A549 (cell line): ENCODE data around the gene S100A9. TPM values are rescaled to one million over a fixed set of nuclear protein-coding genes. Genes with fewer than 3 reads are reported as not detected.

Source experiments
- ATAC-seq, 2 experiments: fragments of 200-7000 bp in 1 of 2; fragments of >200 bp in 1 of 2; cut with Nextera tagmentation in 1 of 2; cut with Tn5 transposase in 1 of 2; 3 replicates each; pipeline versions ENCODE4 v1.8.0 to v1.9.1; 2018 to 2020; ENCODE audit warnings: mild to moderate bottlenecking in 1 of 2, moderate library complexity in 1 of 2
- CTCF ChIA-PET: fragments of 300-600 bp; sonication (Branson Sonifier 250); formaldehyde crosslinking; extraction: SDS; loops from one replicate; lab custom pipeline; 2021; ENCODE audit warnings: antibody characterized with exemption, inconsistent platforms; lab: Yijun Ruan, JAX
- POLR2A ChIA-PET: fragments of 350-600 bp; formaldehyde crosslinking; extraction: SDS; loops from one replicate; lab custom pipeline; 2021; ENCODE audit warnings: antibody characterized with exemption, inconsistent platforms; lab: Yijun Ruan, JAX
- DNase-seq, 2 experiments: peaks; one replicate each; pipeline versions ENCODE4 v3.0.0 to v3.0.0-alpha.2; 2011 to 2016; ENCODE audit warnings: low read depth in 1 of 2, low spot score in 1 of 2
- FAIRE-seq: peaks from 2 replicates; lab custom pipeline; 2011; peaks lifted over from hg19 to GRCh38; lab: Jason Lieb, UNC
- H3K27ac ChIP-seq, 2 experiments: fragments of >200 bp; sonication (Bioruptor Twin); formaldehyde crosslinking; 3 replicates each; pipeline ENCODE4 v1.5.1; 2016 to 2017
- H3K4me1 ChIP-seq: fragments of >200 bp; sonication (Bioruptor Twin); formaldehyde crosslinking; 3 replicates; pipeline ENCODE4 v1.6.1; 2016
- H3K4me2 ChIP-seq: fragments of >200 bp; sonication (Bioruptor Twin); formaldehyde crosslinking; 3 replicates; pipeline ENCODE4 v1.6.1; 2016
- H3K4me3 ChIP-seq: fragments of >200 bp; sonication (Bioruptor Twin); formaldehyde crosslinking; 3 replicates; pipeline ENCODE4 v1.5.1; 2016
- H3K9me3 ChIP-seq: fragments of >200 bp; sonication (Bioruptor Twin); formaldehyde crosslinking; 3 replicates; pipeline ENCODE4 v1.6.1; 2016
- CHD4 ChIP-seq: fragments of 200-600 bp; sonication (generic); IDR thresholded peaks from 2 replicates; pipeline ENCODE4 v1.6.1; 2016; ENCODE audit warnings: antibody characterized with exemption, mild to moderate bottlenecking, borderline replicate concordance
- EHMT2 ChIP-seq: fragments of 200-600 bp; sonication (generic); IDR thresholded peaks from 2 replicates; pipeline ENCODE4 v1.6.1; 2016; ENCODE audit warnings: antibody characterized with exemption, low read depth, mild to moderate bottlenecking, moderate library complexity
- FOSL2 ChIP-seq, 2 experiments: fragments of 450-650 bp in 1 of 2; fragments of >200 bp in 1 of 2; sonication (Bioruptor Twin) in 1 of 2; formaldehyde crosslinking; IDR thresholded peaks; 2 replicates each; pipeline versions ENCODE4 v1.5.0 to v1.6.1; 2016 to 2020; ENCODE audit warnings: mild to moderate bottlenecking in 1 of 2, moderate library complexity in 1 of 2
- HEYL ChIP-seq: fragments of 250-450 bp; sonication (Bioruptor Pico); IDR thresholded peaks from 2 replicates; pipeline ENCODE4 v1.8.0; 2021; ENCODE audit warnings: mild to moderate bottlenecking, moderate library complexity
- JUNB ChIP-seq: fragments of >200 bp; sonication (Bioruptor Twin); formaldehyde crosslinking; IDR thresholded peaks from 2 replicates; pipeline ENCODE4 v1.6.1; 2016
- KDM1A ChIP-seq: fragments of 200-600 bp; sonication (generic); IDR thresholded peaks from 2 replicates; pipeline ENCODE4 v1.6.1; 2016; ENCODE audit warnings: low read depth, mild to moderate bottlenecking
- KDM5A ChIP-seq: fragments of 200-600 bp; sonication (generic); IDR thresholded peaks from 2 replicates; pipeline ENCODE4 v1.6.1; 2016; ENCODE audit warnings: antibody characterized with exemption, mild to moderate bottlenecking
- MAFK ChIP-seq: fragments of 450-650 bp; IDR thresholded peaks from 2 replicates; pipeline ENCODE4 v1.6.1; 2014; ENCODE audit not compliant: partially characterized antibody
- NFE2L2 ChIP-seq: fragments of 150-350 bp; conservative IDR thresholded peaks from 2 replicates; pipeline ENCODE4 v1.6.1; 2014; ENCODE audit warnings: low read length
- RARB ChIP-seq: fragments of 250-450 bp; sonication (Bioruptor Pico); IDR thresholded peaks from 2 replicates; pipeline ENCODE4 v1.8.0; 2021; ENCODE audit warnings: mild to moderate bottlenecking, moderate library complexity
- RNF2 ChIP-seq: fragments of 200-600 bp; sonication (generic); IDR thresholded peaks from 2 replicates; pipeline ENCODE4 v1.6.1; 2016; ENCODE audit warnings: low read depth, mild to moderate bottlenecking, antibody characterized with exemption, moderate library complexity, borderline replicate concordance
- SMC3 ChIP-seq: fragments of >200 bp; sonication (Bioruptor Twin); formaldehyde crosslinking; IDR thresholded peaks from 3 replicates; pipeline ENCODE4 v1.6.1; 2018; ENCODE audit warnings: inconsistent platforms
- TP53 ChIP-seq: fragments of 250-450 bp; sonication (Bioruptor Pico); IDR thresholded peaks from 2 replicates; pipeline ENCODE4 v1.5.0; 2021; ENCODE audit warnings: mild to moderate bottlenecking, moderate library complexity
- ZFP36 ChIP-seq: fragments of 450-650 bp; IDR thresholded peaks from 2 replicates; pipeline ENCODE4 v1.6.1; 2014; ENCODE audit warnings: borderline replicate concordance; ENCODE audit not compliant: partially characterized antibody
- ZNF302 ChIP-seq: fragments of 250-450 bp; sonication (Bioruptor Pico); IDR thresholded peaks from 2 replicates; pipeline ENCODE4 v1.9.0; 2021; ENCODE audit warnings: inconsistent platforms, mild to moderate bottlenecking, moderate library complexity
- WGBS: methylation state at CpG from one replicate; pipeline ENCODE4 v1.1.6; 2017; ENCODE audit errors: missing lambda C conversion rate; 5-methylcytosine and 5-hydroxymethylcytosine counted together
- polyA plus RNA-seq, 4 experiments: library from polyadenylated mRNA; depleted of rRNA in 3 of 4; stranded (reverse); fragments of >200 nt; fragmentation: RNase III in 1 of 4; extraction: RNeasy Plus Mini Kit Qiagen cat#74134 plus additional on column Dnase treatment in 1 of 4; gene quantifications; 2 replicates in 3 of 4; 3 replicates in 1 of 4; pipeline ENCODE4 v1.2.3, GENCODE V29; 2011 to 2017
- TF ChIP-seq, protein P1 (sequence below): fragments of >200 bp; sonication (Bioruptor Twin); formaldehyde crosslinking; IDR thresholded peaks from 3 replicates; pipeline ENCODE4 v1.5.1; 2016
- TF ChIP-seq, protein P2 (sequence below): fragments of 450-650 bp; IDR thresholded peaks from 2 replicates; pipeline ENCODE4 v1.6.1; 2014; ENCODE audit warnings: antibody characterized with exemption
- TF ChIP-seq, protein P3 (sequence below): fragments of >200 bp; sonication (Bioruptor Twin); formaldehyde crosslinking; IDR thresholded peaks from 3 replicates; pipeline ENCODE4 v1.6.1; 2016
- TF ChIP-seq, protein P4 (sequence below): fragments of 250-450 bp; sonication (Bioruptor Pico); IDR thresholded peaks from 2 replicates; pipeline ENCODE4 v1.5.0; 2020; ENCODE audit warnings: low read depth, mild to moderate bottlenecking, moderate library complexity
- TF ChIP-seq, protein P5 (sequence below): fragments of >200 bp; sonication (Bioruptor Twin); formaldehyde crosslinking; IDR thresholded peaks from 2 replicates; pipeline ENCODE4 v1.6.1; 2016

Gene S100A9
- polyA plus RNA-seq, 2 of the 4 experiments (the other 2 are of a cell fraction): 0.90 to 3.1 TPM

DNA sequence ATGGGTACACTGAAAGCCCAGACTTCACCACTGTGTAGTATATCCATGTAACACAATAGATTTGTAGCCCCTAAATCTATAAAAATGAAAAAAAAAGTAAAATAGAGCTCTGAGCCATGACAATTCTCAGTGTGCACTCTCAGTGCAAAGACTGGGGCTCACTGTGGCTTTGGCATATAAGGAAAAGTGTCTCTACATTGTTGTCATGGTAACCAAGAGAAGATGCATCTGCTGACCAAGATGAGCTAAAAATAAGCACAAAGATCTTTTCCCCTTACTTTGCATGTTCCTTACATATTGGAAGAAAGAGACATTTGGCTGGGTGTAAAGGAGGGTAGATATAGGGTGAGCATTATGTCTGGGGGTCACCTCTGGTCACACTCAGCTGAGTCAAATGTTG, 21.0 kb upstream of the S100A9 start:
- Histone ChIP-seq H3K27ac (no peak overlapping the region), H3K9me3 (no peaks in the 10 kb centered on the region), H3K4me1 (no peaks in the 10 kb centered on the region), H3K4me2 (no peak overlapping the region), H3K4me3 (no peak overlapping the region)
- ChIA-PET CTCF (interaction anchor here (0.6 to 3.9 kb wide), 3 partner anchors 16 to 900 kb away, joined by 3 to 21 read pairs (median 5); no protein-coding TSS in a partner anchor), POLR2A (no interaction called here)
- no peak for FAIRE-seq
- TF ChIP-seq RARB (CRISPR knock-in tag) (no peak), SMC3 (no peak), EHMT2 (no peak)
- TF ChIP-seq, protein P1, sequence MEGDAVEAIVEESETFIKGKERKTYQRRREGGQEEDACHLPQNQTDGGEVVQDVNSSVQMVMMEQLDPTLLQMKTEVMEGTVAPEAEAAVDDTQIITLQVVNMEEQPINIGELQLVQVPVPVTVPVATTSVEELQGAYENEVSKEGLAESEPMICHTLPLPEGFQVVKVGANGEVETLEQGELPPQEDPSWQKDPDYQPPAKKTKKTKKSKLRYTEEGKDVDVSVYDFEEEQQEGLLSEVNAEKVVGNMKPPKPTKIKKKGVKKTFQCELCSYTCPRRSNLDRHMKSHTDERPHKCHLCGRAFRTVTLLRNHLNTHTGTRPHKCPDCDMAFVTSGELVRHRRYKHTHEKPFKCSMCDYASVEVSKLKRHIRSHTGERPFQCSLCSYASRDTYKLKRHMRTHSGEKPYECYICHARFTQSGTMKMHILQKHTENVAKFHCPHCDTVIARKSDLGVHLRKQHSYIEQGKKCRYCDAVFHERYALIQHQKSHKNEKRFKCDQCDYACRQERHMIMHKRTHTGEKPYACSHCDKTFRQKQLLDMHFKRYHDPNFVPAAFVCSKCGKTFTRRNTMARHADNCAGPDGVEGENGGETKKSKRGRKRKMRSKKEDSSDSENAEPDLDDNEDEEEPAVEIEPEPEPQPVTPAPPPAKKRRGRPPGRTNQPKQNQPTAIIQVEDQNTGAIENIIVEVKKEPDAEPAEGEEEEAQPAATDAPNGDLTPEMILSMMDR: no peak
- ATAC-seq: no peak
- DNase-seq: no peak

DNA sequence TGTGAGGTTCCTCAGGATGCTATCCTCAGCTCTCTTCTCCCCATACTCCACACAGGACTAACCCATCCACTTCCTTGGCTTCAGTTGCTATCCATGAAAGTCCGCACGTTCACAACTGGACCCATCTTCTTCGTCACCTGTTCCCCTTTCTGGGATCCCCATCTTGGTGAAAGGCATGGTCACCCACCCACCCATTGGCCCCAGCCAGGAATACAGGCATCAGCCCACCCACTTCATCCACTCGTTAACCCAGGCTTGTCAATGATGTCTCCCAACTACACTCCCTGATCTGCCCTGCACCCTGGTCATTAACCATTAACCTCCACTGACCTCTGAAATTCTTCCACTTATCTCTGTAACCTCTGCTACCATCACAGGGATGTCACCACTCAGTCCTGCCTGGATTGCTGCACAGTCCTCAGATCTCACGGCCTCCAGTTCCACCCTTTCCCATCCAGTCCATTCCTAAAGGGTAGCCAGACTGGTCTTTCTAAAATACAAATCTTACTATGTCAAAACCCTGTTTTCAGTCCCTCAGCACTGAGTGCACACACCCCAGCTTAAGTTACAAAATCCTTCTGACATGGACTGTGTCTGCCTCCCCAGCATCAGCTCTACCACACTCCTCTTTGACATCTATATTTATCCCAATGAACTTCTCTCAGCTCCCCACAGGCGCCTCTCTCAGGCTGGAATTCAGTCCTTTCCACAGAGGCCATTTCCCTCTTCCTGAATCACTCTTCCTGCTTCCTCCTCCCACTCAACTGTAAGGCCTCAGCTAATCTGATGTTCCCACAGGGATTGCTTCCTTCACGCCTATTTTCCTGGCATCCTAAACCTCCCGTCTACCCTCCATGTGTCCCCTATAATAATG, 19.4 kb upstream of the S100A9 start:
- Histone ChIP-seq H3K4me3 (no peak overlapping the region), H3K4me2 (no peak overlapping the region), H3K9me3 (no peaks in the 10 kb centered on the region), H3K4me1 (no peaks in the 10 kb centered on the region), H3K27ac (no peak overlapping the region)
- ChIA-PET POLR2A (no interaction called here), CTCF (interaction anchor here (1.4 to 3.9 kb wide), 3 partner anchors 15 to 157 kb away, joined by 3 to 21 read pairs (median 10); no protein-coding TSS in a partner anchor)
- ATAC-seq: no peak
- no peak for DNase-seq
- WGBS: 15% methylated on average over 8 of the region's 8 CpGs
- FAIRE-seq: no peak
- TF ChIP-seq, protein P2, sequence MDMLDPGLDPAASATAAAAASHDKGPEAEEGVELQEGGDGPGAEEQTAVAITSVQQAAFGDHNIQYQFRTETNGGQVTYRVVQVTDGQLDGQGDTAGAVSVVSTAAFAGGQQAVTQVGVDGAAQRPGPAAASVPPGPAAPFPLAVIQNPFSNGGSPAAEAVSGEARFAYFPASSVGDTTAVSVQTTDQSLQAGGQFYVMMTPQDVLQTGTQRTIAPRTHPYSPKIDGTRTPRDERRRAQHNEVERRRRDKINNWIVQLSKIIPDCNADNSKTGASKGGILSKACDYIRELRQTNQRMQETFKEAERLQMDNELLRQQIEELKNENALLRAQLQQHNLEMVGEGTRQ: no peak
- TF ChIP-seq, protein P3, sequence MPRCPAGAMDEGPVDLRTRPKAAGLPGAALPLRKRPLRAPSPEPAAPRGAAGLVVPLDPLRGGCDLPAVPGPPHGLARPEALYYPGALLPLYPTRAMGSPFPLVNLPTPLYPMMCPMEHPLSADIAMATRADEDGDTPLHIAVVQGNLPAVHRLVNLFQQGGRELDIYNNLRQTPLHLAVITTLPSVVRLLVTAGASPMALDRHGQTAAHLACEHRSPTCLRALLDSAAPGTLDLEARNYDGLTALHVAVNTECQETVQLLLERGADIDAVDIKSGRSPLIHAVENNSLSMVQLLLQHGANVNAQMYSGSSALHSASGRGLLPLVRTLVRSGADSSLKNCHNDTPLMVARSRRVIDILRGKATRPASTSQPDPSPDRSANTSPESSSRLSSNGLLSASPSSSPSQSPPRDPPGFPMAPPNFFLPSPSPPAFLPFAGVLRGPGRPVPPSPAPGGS: no peak
- TF ChIP-seq MAFK: no peak
- no peak for TF ChIP-seq ZFP36
- no peak for TF ChIP-seq HEYL
- no peak for TF ChIP-seq TP53 (CRISPR knock-in tag)
- no peak for TF ChIP-seq KDM5A
- TF ChIP-seq, protein P4, sequence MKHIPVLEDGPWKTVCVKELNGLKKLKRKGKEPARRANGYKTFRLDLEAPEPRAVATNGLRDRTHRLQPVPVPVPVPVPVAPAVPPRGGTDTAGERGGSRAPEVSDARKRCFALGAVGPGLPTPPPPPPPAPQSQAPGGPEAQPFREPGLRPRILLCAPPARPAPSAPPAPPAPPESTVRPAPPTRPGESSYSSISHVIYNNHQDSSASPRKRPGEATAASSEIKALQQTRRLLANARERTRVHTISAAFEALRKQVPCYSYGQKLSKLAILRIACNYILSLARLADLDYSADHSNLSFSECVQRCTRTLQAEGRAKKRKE: no peak
- TF ChIP-seq NFE2L2: no peak
- TF ChIP-seq, protein P5, sequence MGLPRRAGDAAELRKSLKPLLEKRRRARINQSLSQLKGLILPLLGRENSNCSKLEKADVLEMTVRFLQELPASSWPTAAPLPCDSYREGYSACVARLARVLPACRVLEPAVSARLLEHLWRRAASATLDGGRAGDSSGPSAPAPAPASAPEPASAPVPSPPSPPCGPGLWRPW: no peak

DNA sequence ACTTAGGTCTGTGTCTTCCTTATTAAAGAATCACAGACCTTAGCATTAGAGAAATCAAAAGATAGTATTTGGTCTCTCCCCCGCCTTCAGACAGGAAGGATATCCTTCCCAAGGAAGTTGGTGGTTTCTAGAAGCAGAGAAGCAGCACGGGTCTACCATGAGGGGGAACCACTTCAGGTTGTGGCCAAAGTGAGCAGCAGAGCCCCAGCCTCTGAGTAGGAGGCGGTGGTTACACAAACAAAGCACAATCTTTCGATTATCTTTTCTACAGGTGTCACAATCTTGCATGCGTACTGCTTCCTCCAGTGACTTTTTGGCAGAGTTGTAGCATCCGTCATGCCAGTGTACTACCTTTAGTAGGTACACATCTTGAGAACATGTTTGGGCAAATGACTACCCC, 17.9 kb upstream of the S100A9 start:
- Histone ChIP-seq H3K27ac (no peak overlapping the region), H3K4me3 (no peak overlapping the region), H3K9me3 (no peaks in the 10 kb centered on the region), H3K4me1 (no peaks in the 10 kb centered on the region), H3K4me2 (no peak overlapping the region)
- TF ChIP-seq JUNB (no peak), FOSL2 (IDR thresholded peaks at IDR 0.05) (no peak), FOSL2 (CRISPR knock-in tag; IDR thresholded peaks at IDR 0.05) (no peak), RNF2 (no peak), ZNF302 (CRISPR knock-in tag) (no peak), EHMT2 (no peak), CHD4 (no peak), KDM1A (no peak)
- TF ChIP-seq, protein P3: no peak
- TF ChIP-seq, protein P1: no peak
- ATAC-seq (no peak), DNase-seq (no peak), FAIRE-seq (no peak)
- POLR2A ChIA-PET: no interaction called here
- 26% methylated on average over 6 of the region's 6 CpGs for WGBS
- CTCF ChIA-PET: interaction anchor here (1.0 to 1.4 kb wide), 2 partner anchors 12 to 14 kb away, joined by 3 read pairs; no protein-coding TSS in a partner anchor
